ENCODE measurements around the gene MRGPRG.
"Not testable (repeated sequence)": the region's sequence is repeated elsewhere in the genome, so short reads cannot be mapped to it uniquely, and the experiment has no call there.

Gene MRGPRG

DNA sequence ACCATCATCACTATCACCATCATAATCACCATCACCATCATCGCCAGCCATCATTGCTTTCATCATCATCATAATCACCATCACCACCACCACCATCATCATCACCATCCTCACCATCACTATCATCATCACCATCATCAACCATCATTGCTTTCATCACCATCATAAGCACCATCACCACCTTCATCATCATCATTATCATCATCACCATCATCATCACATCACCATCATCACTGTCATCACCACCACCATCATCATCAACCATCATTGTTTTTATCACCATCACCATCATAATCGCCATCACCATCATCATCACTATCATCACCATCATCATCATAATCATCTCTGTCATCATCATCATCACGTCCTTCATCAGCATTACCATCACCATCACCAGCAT, 44.2 kb downstream of the MRGPRG start:
- DNase-seq (ENCODE audit: low read depth) = no peak

DNA sequence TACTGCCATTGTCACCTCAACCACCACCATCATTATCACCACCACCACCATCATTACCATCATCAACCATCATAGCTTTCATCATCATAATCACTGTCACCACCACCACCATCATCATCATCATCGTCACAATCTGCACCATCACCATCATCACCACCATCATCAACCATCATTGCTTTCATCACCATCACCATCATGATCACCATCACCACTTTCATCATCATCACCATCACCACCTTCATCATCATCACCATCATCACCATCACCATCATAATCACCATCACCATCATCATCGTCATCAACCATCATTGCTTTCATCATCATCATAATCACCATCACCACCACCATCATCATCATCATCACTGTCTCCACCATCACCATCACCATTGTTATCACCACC, 44.8 kb downstream of the MRGPRG start:
- no peak for DNase-seq (ENCODE audit: low read depth)

DNA sequence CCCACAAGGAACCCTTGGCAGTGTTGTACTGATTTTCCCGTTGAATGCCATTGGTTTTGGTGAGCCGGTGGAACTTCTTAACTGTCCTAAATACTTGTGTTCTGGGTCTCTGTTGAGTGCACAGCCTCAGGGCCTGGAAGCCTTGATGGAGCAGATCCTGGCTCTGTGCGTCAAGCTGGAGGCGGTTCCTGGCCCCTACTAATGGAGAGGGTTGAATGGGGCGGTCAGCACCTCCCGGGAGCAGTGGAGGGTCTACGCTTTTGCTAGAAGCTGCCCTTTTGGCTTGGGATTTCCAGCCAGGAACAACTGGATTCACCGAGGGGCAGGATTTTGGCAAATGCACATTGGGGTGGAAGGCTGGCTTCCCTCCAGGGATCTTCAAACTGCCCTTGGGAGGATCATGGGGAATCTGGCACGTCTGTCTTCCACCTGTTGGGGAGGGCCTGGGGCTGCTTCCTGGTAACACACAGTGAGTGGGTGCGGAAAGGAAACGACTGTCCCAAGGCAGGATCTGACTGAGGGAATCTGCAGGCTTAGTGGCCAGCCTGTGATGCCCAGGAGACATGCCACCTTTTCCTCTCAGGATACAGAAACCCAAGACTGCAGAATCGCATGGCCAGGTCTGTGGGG, 46.6 kb downstream of the MRGPRG start:
- no peak for DNase-seq (ENCODE audit: low read depth)

DNA sequence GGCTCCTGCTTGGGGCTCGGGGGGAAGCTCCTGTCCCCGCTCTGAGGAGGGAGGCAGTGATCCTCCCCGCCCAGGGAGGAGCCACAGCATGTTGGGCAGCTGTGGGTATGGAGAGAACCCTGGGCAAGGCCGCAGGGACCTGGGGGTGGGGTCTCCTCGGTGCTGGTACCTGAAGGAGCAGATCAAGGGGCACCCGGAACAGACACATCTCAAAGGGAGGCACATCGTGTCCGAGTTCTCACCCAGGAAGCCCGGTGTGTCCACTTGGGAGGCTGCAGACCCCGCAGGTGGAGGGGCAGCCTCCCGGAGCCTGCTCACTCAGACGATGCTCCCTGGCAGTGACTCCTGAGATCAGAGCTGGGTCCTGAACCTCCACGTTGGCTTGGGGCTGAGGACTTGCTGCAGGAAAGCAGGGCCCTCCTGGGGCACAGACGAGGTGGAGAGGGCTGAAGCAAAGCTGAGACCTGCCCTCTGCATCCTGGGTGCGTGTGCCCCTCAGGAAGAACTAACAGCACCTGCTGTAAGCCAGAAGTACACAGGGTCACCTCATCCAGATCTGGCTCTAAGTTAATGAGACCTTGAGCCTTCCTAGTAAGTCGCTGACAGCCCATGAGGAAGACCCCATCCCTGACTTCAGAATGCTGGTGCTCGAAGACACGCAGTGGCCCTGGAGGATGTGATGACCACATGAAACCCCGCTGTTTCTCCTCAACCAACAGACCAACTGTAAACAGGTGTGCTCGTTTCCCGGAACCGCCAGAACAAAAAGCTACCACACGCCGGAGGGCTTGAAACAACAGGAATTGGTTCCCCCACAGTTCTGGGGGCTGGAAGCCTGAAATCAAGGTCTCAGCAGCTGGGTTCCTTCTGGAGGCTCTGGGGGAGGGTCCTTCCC, 47.6 kb downstream of the MRGPRG start:
- DNase-seq (ENCODE audit: low read depth) = no peak

DNA sequence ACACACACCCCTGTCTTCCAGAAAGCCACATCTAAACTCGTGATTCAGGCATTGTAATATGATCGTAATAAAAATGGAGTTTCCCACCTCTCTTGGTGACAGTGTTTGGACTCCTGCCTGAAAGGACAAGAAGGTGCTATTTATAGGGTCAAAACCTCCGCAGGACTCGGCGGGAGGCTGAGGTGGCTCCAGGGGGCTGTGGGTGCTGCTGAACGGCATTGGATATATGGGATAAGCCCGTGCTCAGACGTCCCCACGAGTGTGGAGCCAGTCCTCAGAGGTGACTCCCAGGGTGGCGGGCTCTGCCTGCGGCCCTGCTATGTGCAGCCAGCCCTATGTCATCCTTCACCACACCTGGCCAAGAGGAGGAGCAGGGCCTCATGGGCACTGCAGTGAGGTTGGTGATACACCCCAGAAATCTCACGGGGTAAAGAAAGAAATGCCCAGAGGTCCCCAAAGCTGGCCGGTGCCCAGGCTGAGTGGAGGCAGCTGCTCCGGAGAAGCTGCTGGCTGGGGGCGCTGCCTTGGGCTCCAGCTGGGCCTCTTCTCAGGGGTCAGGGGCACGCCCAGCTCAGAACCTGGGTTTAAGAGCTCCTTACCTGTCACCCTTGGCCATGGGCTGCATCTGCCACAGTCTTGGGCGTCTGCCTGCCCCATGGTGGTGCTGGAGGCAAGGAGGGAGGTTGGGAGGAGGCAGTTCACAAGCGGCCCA, 48.4 kb downstream of the MRGPRG start:
- DNase-seq (ENCODE audit: low read depth) = no peak

DNA sequence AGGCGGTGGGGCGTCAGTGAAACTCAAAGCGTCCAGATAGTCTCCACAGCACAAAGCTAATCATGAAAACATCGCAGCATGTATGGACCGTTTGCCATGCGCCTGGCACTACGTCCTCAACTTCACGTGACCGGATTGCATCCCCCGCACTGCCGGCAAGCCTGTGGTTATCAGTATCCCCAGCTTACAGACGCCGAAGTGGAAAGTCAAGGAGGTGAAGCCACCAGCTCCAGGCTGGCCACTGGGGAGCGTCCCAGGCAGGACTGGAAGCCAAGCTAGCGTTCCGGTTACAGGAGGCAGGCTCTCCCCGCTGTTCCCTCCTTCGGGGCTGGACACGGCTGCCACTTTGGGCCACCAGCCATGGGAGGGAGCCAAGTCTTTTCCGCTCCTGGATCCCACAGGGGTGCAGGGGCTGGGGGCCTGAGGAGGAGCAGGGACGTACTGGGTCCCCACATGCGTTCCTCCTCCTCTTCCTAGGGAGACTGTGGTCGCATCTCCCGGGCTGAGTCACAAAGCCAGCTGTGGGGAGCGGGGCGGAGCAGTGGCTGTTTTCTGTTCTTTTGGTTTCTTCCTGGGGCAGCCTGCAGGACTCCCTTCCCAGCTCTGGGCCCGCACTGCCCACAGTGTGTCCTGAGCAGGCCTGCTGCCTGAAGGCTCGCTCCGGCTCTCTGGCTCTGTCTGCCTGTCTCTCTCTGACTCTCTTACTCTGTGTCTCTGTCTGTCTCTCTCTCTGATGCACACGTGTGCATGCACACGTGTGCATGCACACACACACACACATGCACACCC, 49.2 kb downstream of the MRGPRG start:
- no peak for DNase-seq (ENCODE audit: low read depth)

DNA sequence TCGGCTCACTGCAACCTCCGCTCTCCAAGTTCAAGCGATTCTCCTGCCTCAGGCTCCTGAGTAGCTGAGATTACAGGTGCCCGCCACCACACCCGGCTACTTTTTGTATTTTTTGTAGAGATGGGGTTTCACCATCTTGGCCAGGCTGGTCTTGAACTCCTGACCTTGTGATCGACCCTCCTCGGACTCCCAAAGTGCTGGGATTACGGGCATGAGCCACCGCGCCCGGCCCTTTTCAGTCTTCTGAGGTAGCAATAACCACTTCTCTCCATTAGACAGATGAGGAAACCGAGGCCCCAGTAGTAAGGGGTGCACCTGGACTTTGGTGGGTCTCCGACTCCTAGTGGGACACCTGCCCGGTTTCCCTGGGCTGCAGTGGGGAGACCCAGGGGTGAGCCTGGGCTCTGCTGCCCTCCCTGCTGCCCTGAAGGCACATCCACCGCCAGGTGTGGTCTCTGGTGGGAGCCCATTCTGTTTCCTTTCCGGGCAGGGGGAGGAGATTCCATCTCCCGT, 49.8 kb downstream of the MRGPRG start:
- not testable (repeated sequence) for DNase-seq (ENCODE audit: low read depth)
